NOMO-1 treated with DMSO at 0.1 percent for 48 hours (cell line): ENCODE results near the gene PIH1D1.

Experiments
- DNase-seq: peaks from one replicate; lab custom pipeline; 2025; ENCODE audit not compliant: unreplicated experiment; lab: John Stamatoyannopoulos, UW

PIH1D1 gene

GRCh38 chr19:49421039-49421877 lies 30.4 kb downstream of the PIH1D1 start:
- peak; percentile 56 for DNase-seq

GRCh38 chr19:49420227-49420626 lies 31.4 kb downstream of the PIH1D1 start:
- DNase-seq: no peak

- DNase-seq: no peak
Measured at GRCh38 chr19:49419173-49419572, 32.4 kb downstream of the PIH1D1 start.

- no peak for DNase-seq
Measured at GRCh38 chr19:49418511-49418910, 33.1 kb downstream of the PIH1D1 start.

GRCh38 chr19:49417088-49417487 lies 34.5 kb downstream of the PIH1D1 start:
- DNase-seq: no peak

GRCh38 chr19:49415810-49416200 lies 35.8 kb downstream of the PIH1D1 start:
- DNase-seq: no peak

GRCh38 chr19:49415102-49415809 lies 36.4 kb downstream of the PIH1D1 start:
- DNase-seq: no peak

DNA sequence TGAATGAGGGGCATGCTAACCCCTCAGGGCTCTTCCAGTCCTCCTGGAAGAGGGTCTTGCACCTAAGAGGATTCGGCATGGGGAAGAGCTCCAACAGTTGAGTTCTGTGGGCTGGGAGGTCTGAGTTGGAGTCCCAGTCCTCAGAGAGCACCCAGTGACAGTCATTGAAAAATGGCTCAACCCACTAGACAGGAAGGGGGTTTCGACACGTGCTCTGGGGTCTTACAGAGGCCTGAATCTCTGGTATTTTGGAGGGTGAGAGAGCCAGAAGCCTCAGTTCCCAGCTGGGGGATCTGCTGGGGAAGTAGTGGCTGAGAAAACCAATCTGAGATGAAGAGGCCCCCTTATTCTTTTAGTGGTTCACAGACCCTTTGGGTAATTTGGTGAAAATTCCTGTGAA lies 37.4 kb downstream of the PIH1D1 start:
- DNase-seq: no peak

DNA sequence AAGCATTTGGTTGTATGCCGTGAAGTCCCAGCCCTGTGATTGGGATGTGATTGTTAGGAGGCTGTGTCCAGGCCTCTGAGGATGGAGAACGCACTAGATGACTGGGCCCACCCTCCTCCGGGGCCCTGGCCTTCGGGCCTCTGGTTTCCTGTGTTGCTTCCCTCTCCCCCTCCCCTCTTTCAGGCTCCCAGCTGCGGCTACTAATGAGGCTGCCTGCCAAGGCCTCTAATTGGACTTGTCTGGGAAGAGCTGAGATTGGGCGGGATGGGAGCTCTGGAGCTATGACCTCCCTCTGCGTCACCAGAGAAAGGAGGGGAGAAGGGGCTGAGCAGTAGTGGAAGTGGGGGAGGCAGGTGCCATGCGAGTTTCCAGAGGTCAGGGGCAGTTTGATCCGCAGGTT lies 38.3 kb downstream of the PIH1D1 start:
- no peak for DNase-seq

DNA sequence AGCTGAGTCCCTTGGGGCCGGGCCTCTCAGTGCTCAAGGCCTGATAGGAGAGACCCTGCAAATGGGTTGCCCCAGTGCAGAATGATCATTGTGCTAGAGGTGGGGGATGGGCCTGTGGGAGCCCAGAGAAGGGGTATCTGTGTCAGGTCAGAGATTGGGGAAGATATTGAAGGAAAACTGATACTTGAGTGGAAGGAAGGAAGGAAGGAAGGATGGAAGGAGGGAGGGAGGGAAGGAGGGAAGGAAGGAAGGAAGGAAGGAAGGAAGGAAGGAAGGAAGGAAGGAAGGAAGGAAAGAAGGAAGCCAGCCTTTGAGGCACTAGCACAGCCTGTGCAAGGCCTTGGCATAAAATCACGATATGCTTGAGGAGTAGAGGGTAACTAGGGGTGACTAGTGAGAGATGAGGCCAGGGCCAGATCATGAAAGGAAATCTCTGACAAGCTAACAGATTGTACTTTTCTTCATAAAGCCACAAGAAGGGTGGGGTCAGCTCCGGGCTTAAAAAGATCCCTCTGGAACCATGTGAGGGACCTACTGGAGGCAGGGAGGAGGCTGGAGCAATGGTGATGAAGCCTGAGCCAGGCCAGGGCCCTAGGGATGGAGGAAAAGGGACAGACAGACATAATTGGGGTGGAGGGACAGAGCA lies 39.8 kb downstream of the PIH1D1 start:
- DNase-seq: no peak

- DNase-seq: peak; percentile 79
Measured at GRCh38 chr19:49409441-49410029, 42.1 kb downstream of the PIH1D1 start.

- DNase-seq: no peak
Measured at GRCh38 chr19:49408816-49409440, 42.7 kb downstream of the PIH1D1 start.

- no peak for DNase-seq
Measured at GRCh38 chr19:49407482-49408015, 44.1 kb downstream of the PIH1D1 start.

GRCh38 chr19:49407079-49407478 lies 44.5 kb downstream of the PIH1D1 start:
- DNase-seq: no peak

- no peak for DNase-seq
Measured at GRCh38 chr19:49403404-49404187, 48.0 kb downstream of the PIH1D1 start.

GRCh38 chr19:49400029-49400428 lies 51.6 kb downstream of the PIH1D1 start:
- DNase-seq: no peak

GRCh38 chr19:49398931-49399330 lies 52.7 kb downstream of the PIH1D1 start:
- no peak for DNase-seq

- DNase-seq: no peak
Measured at GRCh38 chr19:49398001-49398615, 53.5 kb downstream of the PIH1D1 start.

- no peak for DNase-seq
Measured at GRCh38 chr19:49396738-49397505, 54.7 kb downstream of the PIH1D1 start.
